Bronchial epithelial cell (primary cell): Measurements from ENCODE around the gene CCL22. TPM values are rescaled to one million over a fixed set of nuclear protein-coding genes. Genes with fewer than 3 reads are reported as not detected.

Experiments
- DNase-seq: peaks from one replicate; pipeline ENCODE4 v3.0.0-alpha.2; 2010; ENCODE audit warnings: low read depth
- FAIRE-seq: peaks from 2 replicates; lab custom pipeline; 2011; peaks lifted over from hg19 to GRCh38; lab: Jason Lieb, UNC
- H3K27me3 ChIP-seq: 2 replicates; pipeline ENCODE4 v1.5.1; 2011; ENCODE audit warnings: low read length; ENCODE audit not compliant: control insufficient read depth, insufficient read depth
- H3K36me3 ChIP-seq: 2 replicates; pipeline ENCODE4 v1.5.1; 2011; ENCODE audit warnings: low read length; ENCODE audit not compliant: control insufficient read depth, insufficient read depth
- H3K4me3 ChIP-seq: 2 replicates; pipeline ENCODE4 v1.5.1; 2011; ENCODE audit warnings: mild to moderate bottlenecking, low read depth, low read length, control low read depth
- total RNA-seq: library from RNA; depleted of rRNA; stranded (reverse); fragments of >200 nt; gene quantifications from 2 replicates; pipeline ENCODE4 v1.2.1, GENCODE V29; 2014
- TF ChIP-seq, protein P1 (sequence below): IDR thresholded peaks from 2 replicates; pipeline ENCODE4 v1.5.1; 2011; ENCODE audit warnings: mild to moderate bottlenecking, moderate library complexity, low read length, control low read depth, inconsistent platforms; ENCODE audit not compliant: insufficient read depth, severe bottlenecking

The CCL22 gene
- total RNA-seq, 1 donor from 2014 or later = not detected

DNA sequence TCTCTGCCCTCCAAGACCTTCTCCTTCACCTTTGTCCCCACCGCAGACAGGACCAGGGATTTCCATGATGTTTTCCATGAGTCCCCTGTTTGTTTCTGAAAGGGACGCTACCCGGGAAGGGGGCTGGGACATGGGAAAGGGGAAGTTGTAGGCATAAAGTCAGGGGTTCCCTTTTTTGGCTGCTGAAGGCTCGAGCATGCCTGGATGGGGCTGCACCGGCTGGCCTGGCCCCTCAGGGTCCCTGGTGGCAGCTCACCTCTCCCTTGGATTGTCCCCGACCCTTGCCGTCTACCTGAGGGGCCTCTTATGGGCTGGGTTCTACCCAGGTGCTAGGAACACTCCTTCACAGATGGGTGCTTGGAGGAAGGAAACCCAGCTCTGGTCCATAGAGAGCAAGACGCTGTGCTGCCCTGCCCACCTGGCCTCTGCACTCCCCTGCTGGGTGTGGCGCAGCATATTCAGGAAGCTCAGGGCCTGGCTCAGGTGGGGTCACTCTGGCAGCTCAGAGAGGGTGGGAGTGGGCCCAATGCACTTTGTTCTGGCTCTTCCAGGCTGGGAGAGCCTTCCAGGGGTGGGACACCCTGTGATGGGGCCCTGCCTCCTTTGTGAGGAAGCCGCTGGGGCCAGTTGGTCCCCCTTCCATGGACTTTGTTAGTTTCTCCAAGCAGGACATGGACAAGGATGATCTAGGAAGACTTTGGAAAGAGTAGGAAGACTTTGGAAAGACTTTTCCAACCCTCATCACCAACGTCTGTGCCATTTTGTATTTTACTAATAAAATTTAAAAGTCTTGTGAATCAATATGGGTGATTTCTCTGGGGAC lies 25.9 kb downstream of the CCL22 start:
- no peaks in the 10 kb centered on the region for H3K36me3 ChIP-seq
- DNase-seq = no peak
- TF ChIP-seq, protein P1, sequence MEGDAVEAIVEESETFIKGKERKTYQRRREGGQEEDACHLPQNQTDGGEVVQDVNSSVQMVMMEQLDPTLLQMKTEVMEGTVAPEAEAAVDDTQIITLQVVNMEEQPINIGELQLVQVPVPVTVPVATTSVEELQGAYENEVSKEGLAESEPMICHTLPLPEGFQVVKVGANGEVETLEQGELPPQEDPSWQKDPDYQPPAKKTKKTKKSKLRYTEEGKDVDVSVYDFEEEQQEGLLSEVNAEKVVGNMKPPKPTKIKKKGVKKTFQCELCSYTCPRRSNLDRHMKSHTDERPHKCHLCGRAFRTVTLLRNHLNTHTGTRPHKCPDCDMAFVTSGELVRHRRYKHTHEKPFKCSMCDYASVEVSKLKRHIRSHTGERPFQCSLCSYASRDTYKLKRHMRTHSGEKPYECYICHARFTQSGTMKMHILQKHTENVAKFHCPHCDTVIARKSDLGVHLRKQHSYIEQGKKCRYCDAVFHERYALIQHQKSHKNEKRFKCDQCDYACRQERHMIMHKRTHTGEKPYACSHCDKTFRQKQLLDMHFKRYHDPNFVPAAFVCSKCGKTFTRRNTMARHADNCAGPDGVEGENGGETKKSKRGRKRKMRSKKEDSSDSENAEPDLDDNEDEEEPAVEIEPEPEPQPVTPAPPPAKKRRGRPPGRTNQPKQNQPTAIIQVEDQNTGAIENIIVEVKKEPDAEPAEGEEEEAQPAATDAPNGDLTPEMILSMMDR = no peak
- H3K4me3 ChIP-seq = no peak overlapping the region
- H3K27me3 ChIP-seq = peaks cover 4% of the 10 kb centered on the region
- no peak for FAIRE-seq

DNA sequence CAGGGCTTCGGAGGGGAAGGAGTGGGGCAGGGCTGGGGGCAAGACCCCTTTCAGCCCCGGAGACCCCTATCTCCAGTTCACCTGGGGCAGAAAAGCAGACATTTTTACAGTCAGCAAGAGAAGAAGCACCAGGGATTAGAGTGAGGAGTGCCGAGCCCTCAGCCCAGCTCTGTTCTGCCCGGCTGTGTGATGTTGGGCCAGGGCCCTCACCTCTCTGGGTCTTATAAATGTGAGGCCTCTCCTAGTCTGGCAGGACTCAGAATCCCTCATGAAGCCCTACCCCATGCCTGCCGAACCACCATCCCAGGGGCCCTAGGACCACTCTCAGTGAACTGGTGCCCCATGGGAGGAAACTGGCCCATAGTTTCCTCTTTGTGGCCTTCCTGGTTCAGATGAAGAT lies 26.5 kb downstream of the CCL22 start:
- TF ChIP-seq, protein P1 = no peak
- Histone ChIP-seq H3K4me3 (no peak overlapping the region), H3K27me3 (peaks cover 4% of the 10 kb centered on the region), H3K36me3 (no peaks in the 10 kb centered on the region)
- DNase-seq = no peak
- no peak for FAIRE-seq

DNA sequence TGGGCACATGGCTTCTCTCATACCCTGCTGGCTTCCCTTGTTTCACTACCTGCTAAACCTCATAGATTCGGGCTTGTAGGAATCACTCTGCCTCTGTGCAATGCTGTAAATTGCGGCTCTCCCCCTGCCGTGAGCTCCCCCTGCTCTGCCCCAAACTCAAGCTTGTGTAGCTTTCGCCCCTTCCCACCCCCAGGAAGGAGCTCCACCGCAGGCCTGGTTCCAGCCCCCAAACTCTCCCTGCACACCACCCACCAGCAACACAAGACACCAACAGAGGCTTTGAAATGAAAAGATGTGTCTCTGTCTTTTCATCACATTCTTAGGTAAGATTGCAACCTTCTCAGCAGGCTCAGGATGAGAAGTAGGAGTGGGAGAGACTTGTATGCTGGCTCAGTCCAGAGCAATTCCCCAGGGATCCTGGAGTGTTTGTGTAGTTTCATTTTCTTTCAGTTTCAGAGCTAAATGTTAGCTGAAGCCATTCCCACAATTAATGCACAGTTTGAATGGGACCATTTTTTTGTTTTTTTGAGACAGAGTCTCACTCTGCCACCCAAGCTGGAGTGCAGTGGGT lies 27.9 kb downstream of the CCL22 start:
- Histone ChIP-seq H3K27me3 (peaks cover 4% of the 10 kb centered on the region), H3K4me3 (no peak overlapping the region), H3K36me3 (no peaks in the 10 kb centered on the region)
- DNase-seq = no peak
- no peak for FAIRE-seq
- TF ChIP-seq, protein P1 = no peak

DNA sequence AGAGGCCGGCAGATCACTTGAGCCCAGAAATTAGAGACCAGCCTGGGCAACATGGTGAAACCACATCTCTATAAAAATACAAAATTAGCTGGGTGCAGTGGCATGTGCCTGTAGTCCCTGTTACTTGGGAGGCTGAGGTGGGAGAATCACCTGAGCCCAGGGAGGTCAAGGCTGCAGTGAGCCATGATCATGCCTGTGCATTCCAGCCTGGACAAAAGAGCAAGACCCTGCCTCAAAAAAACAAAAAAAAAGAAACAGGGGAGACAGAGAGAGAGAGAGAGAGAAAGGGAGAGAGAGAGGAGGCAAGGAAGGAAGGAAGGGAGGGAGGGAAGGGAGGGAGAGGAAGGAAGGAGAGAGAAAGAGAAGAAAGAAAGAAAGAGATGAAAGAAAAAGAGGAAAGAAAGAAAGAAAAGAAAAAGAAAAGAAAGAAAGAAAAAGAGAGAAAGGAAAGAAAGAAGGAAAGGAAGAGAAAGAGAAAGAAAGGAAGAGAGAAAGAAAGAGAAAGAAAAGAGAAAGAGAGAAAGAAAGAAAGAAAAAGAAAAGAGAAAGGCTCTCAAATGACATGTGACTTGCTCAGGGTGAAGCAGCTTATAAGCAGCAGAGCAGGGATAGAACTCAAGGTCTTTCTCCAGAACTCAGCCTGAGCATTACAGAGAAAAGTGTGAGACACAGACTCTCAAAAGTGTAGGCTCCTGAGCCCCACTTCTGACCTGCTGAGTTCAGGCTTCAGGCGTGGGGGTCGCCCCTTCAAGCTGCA lies 29.2 kb downstream of the CCL22 start:
- FAIRE-seq (peak; percentile 70), DNase-seq (no peak)
- TF ChIP-seq, protein P1 = no peak
- no peaks in the 10 kb centered on the region for H3K36me3 ChIP-seq
- no peak overlapping the region for H3K4me3 ChIP-seq
- peaks cover 4% of the 10 kb centered on the region for H3K27me3 ChIP-seq

DNA sequence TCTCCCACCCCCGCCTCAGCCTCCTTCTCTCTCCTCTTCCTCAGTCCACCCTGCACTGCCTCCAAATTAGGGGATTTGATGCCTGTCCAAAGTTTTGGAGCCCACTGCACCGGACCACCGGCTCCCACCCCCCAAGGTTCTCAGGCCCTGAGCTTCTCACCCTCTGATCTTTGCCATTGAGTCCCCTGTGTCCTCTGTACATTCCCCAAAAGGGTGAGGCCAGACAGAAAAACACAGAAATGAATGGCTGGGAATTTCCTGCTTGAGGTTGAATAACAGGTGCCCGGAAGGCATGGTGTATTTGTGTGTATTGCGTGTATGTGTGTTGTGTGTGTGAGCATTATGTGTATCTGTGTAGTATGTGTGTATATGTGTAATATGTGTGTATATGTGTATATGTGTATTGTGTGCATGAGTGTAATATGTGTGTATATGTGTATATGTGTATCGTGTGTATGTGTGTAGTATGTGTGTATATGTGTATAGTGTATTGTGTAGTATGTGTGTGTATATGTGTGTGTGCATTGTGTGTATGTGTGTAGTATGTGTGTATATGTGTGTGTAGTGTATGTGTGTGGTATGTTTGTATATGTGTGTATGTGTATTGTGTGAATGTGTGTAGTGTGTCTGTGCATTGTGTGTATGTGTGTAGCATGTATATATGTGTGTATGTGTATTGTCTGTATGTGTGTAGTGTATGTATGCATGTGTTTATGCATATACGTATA lies 29.9 kb downstream of the CCL22 start:
- TF ChIP-seq, protein P1 = no peak
- DNase-seq (peak; percentile 39), FAIRE-seq (no peak)
- Histone ChIP-seq H3K4me3 (no peak overlapping the region), H3K36me3 (no peaks in the 10 kb centered on the region), H3K27me3 (peaks cover 4% of the 10 kb centered on the region)
